NCI-H128 (cell line): Measurements from ENCODE around the gene TSPYL4.
"Not testable (repeated sequence)": the region's sequence is repeated elsewhere in the genome, so short reads cannot be mapped to it uniquely, and the experiment has no call there.

Experiments
- DNase-seq: peaks from one replicate; lab custom pipeline; 2025; ENCODE audit not compliant: unreplicated experiment; lab: John Stamatoyannopoulos, UW

The TSPYL4 gene

GRCh38 chr6:116253505-116254296 is at the start of gene TSPYL4:
Gene TSPYL4, minus strand, starts transcription at chr6:116254075. Its CDS starts 67 bp downstream, at chr6:116254008.
- DNase-seq = peak; percentile 93

- no peak for DNase-seq
Observed at GRCh38 chr6:116301104-116301503, 47.2 kb upstream of the TSPYL4 start.

- no peak for DNase-seq
Observed at GRCh38 chr6:116300566-116300965, 46.7 kb upstream of the TSPYL4 start.

DNA sequence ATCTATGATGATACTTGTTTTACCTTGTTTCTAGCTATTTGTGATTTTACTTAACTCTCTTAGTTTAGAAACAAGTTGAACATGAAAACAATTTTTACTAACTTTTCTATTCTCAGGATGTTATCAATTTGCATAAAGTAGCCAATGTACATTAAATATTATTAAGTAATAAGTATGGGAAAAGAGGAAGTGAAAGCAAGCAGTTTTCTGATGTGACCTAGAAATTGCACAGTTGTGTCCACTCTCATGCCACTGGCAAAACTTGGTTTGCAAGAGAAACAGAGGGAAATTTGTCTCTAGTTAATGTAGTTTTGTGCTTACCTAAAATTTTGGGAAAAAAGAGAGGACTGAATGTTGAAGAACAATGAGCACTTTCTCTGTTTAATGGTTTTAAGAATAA is 45.1 kb upstream of the TSPYL4 start:
- no peak for DNase-seq

DNA sequence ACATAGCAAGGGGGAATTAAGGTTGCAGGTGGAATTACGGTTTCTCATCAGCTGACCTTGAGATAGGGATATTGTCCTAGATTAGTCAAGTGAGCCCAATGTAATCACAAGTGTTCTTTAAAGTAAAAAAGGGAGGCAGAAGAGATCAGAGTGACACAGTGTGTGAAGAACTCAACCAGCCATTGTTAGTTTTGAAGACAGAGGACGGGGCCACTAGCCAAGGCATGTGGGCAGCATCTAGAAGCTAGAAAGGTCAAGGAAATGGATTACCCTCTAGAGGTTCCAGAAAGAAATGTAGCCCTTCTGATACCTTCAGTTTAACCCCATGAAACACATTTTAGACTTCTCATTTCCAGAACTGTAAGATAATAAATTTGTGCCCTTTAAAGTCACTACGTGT is 44.4 kb upstream of the TSPYL4 start:
- DNase-seq = no peak

- DNase-seq = no peak
Observed at GRCh38 chr6:116292553-116292952, 38.7 kb upstream of the TSPYL4 start.

DNA sequence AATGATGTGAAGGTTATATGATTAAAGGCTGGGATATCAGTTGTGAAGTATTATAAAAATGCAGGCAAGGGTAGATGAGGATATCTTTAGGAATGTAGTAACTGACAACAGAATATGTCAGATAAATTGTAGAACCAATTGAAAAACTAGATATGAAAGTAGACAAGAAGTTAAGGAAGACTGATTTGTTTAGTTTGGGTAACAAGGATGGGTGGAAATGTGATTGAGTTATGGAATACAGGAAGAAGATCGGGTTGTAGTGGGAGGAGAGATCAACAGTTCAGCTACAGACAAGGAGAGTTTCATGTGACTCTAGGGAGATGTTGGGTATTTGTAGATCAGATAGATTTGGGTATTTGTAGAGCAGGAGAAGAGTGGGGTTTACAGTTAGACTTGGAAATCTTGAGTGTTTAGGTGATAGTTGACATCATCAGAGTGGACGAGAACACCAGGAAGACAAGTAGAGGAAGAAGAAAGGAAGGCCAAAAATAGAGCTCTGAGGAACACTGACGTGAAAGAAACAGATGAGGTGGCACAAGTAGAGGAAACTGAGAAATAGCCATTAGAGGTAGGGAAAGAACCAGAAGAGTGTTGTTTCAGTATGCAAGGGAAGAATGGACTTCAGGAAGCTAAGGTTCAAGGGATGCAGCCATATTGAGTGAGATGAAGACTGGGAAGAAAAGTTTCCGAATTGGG is 38.0 kb upstream of the TSPYL4 start:
- no peak for DNase-seq

DNA sequence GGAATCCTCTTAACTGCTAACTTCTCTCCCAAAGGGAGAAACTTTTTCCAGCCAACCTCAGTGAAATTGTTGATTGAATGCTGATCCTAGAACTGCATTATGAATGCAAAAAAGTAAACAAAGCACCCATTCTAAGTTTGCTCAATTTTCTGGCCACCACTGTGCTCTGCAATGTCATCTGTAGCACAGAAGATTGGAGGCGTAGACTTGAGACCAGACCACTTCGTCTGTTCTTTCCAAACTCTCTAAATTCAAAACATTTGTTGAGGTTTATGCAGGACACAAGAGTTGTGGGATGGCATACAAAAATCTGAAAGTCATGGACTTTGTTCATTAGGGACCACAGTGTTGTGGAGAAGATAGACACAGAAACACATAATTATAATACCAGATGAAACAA is 36.9 kb upstream of the TSPYL4 start:
- no peak for DNase-seq

- no peak for DNase-seq
Observed at GRCh38 chr6:116289876-116290275, 36.0 kb upstream of the TSPYL4 start.

GRCh38 chr6:116287689-116288282 is 33.9 kb upstream of the TSPYL4 start:
- DNase-seq = no peak

- no peak for DNase-seq
Observed at GRCh38 chr6:116286773-116287358, 33.0 kb upstream of the TSPYL4 start.

DNA sequence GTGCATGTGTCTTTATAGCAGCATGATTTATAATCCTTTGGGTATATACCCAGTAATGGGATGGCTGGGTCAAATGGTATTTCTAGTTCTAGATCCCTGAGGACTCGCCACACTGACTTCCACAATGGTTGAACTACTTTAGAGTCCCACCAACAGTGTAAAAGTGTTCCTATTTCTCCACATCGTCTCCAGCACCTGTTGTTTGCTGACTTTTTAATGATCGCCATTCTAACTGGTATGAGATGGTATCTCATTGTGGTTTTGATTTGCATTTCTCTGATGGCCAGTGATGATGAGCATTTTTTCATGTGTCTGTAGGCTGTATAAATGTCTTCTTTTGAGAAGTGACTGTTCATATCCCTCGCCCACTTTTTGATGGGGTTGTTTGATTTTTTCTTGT is 31.1 kb upstream of the TSPYL4 start:
- DNase-seq = not testable (repeated sequence)

- DNase-seq = no peak
Observed at GRCh38 chr6:116283191-116283590, 29.3 kb upstream of the TSPYL4 start.

- DNase-seq = no peak
Observed at GRCh38 chr6:116282698-116283097, 28.8 kb upstream of the TSPYL4 start.

DNA sequence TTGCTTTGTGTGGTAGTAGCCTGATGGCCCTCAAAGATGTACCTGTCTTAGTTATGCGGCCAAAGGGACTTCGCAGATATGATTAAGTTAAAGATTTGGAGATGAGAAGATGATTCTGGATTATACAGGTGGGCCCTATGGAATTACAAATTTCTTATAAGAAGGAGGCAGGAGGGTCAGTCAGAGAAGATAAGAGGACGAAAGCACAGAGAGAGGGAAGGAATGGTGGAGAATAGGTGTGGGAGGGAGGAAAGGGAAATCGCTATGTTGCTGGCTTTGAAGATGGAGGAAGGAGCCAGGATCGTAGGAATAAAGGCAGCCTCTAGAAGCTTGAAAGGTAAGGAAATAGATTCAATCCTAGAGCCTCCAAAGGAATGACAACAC is 27.1 kb upstream of the TSPYL4 start:
- DNase-seq = no peak

DNA sequence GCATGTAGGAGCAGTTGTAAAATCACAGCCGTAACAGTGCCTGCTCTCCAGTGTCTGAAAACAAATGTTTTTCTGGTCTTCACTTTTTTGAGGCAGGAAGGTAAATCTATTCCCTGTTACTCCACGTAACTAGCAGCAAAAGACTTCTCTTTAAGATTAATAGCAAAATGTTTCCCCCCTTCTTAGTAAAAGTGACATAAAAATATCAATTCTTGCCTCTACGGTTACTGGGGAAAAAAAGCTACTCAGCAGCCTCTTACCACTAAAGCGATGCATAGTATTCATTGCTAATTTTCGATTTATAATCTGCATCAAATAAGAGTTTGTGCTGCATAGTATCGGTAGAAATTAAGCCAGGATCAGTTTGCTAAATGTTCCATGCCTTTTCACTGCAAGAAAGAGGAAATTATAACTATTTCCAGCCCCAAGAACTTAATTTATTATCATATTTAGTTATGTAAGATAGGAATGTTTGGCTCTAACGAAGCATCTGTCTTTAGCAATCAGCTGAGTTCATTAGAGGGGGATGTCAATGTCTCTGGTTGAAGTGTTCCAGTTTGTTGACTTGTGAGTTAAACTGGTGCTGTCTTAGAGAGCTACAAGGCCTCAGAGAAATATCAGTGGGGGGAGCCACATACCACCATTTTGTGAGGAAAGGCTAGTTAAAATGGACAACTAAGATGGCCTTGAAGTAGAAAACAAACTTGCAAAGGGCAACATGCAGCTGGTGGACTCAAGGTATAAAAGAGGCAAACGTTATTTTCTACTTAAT is 26.5 kb upstream of the TSPYL4 start:
- no peak for DNase-seq

DNA sequence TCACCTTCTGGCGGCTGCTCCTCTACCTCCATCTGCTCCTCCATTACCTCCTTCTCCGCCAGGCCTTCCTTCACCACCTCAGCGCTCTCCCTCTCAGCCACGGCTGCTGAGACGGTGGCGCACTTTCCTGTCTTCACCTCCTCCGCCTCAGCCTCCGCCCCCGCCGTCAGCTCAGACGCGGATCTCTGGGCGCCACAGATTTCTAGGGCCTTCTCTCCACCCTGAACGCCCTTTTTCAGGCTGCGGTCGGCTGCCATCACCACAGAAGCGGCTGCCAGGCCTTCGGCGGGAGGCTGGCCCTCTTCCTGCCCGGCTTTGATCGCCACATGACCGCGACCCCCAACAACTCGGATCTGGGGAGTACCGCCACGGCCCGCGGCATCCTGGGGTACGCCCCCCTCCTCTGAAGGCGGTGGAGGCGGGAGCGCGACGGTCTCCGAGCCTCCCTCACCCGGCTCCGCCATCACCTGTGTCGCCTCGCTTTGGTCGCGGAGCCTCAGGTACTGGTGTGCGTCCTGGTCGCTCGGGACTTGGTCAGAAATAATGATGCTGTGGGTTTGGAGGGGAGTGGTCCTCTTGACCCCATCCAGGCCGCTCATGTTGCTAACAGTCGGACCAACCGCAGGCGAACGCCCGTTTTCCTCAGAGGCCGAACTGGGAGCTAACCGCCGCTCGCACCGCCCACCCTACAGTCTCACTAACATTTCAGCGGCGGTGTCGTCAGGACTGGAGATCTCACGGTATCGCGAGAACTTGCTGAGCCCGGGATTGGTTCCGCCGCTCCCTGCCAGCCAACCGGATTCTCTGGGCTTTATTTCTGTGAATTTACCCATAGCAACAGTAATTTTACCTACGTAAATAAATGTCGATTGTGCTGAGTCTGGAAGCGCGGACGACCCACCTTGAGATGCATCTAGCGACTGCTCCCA is 25.6 kb upstream of the TSPYL4 start, which contains the start of gene TSPYL1:
TSPYL1 (minus strand) TSS at position 699 of the 929 bp plus-strand sequence; CDS start at position 599, 100 bp downstream.
- peak; percentile 88 for DNase-seq

DNA sequence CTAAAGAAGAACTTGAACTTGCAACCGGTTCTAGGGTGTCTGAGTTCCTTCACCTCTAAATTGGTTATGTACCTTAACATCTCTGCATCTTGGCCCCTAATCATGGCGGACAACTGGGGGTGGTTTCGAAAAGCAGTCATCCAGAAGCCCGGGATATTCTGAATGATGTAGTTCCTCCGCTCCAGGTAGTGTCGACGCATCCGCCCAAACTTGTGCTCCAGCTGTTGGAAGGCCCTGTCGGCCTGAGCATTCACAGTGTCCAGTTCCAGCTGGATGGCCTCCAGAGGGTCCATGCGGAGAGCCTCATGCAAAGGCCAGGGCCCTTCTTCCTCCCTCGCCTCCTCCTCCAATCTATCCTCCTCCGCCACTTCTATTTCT is 25.0 kb upstream of the TSPYL4 start:
- DNase-seq = no peak

DNA sequence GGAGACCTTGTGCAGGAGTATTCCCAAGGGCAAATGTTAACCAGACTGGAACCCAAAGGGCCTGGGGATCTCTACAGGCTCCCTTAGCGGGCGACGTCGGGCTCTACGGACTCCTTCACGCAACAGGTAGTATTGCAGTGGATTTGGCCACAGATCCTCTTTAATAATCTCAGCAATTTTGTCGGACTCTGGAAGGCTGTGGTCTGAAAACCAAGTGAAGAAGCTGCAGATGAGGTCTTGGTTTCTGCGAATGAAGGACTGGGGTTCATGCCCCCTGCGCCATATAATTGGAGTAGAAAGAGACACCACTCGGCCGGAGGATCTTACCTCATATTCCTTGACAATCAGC is 24.6 kb upstream of the TSPYL4 start:
- DNase-seq = no peak

- no peak for DNase-seq
Observed at GRCh38 chr6:116277124-116277523, 23.2 kb upstream of the TSPYL4 start.
